Hepatocyte (in vitro differentiated cells): ENCODE results near the gene HCN1.

Experiments
- CTCF ChIP-seq: fragments of 200-600 bp; sonication (generic); IDR thresholded peaks from 2 replicates; pipeline ENCODE4 v1.5.1; 2016; ENCODE audit warnings: antibody characterized with exemption, mild to moderate bottlenecking; ENCODE audit not compliant: poor library complexity
- EZH2 ChIP-seq: fragments of 200-600 bp; sonication (generic); IDR thresholded peaks from 2 replicates; pipeline ENCODE4 v1.6.1; 2016; ENCODE audit warnings: antibody characterized with exemption, mild to moderate bottlenecking, borderline replicate concordance
- EZH2phosphoT487 ChIP-seq: fragments of 200-600 bp; sonication (generic); IDR thresholded peaks from one replicate; pipeline ENCODE4 v1.6.1; 2018; ENCODE audit warnings: antibody characterized with exemption, mild to moderate bottlenecking, low read depth, moderate library complexity; ENCODE audit not compliant: unreplicated experiment, severe bottlenecking

- TF ChIP-seq CTCF: no peak
- TF ChIP-seq EZH2: no peak
- no peak for TF ChIP-seq EZH2phosphoT487
Measured at GRCh38 chr5:45335978-45336377, 360.2 kb downstream of the HCN1 start.
